Activated naive CD8-positive, alpha-beta T cell treated with anti-CD3 and anti-CD28 coated beads, Interleukin-2, amount 50 U/mL, for 24 hours (primary cell): ENCODE results near the gene BTF3L4.
"Not testable (repeated sequence)": the region's sequence is repeated elsewhere in the genome, so short reads cannot be mapped to it uniquely, and the experiment has no call there.

Experiments used
- ATAC-seq: fragments of 150-1000 bp; cut with Tn5 transposase; one replicate; pipeline ENCODE4 v1.10.0; 2021
- DNase-seq: peaks from one replicate; pipeline ENCODE4 v3.0.0; 2021
- H3K27ac Mint-ChIP-seq: one replicate; pipeline ENCODE4 v1.8.0; 2021; ENCODE audit warnings: mild to moderate bottlenecking, mixed read lengths
- H3K27me3 Mint-ChIP-seq: one replicate; pipeline ENCODE4 v1.8.0; 2021; ENCODE audit warnings: mixed read lengths
- H3K36me3 Mint-ChIP-seq: one replicate; pipeline ENCODE4 v1.8.0; 2021; ENCODE audit warnings: low read depth, mixed read lengths
- H3K4me1 Mint-ChIP-seq: one replicate; pipeline ENCODE4 v1.8.0; 2021; ENCODE audit warnings: mixed read lengths
- H3K4me3 Mint-ChIP-seq: one replicate; pipeline ENCODE4 v1.8.0; 2021; ENCODE audit warnings: mild to moderate bottlenecking, moderate library complexity, mixed read lengths
- H3K9me3 Mint-ChIP-seq: one replicate; pipeline ENCODE4 v1.8.0; 2021; ENCODE audit warnings: mixed read lengths

The BTF3L4 gene

GRCh38 chr1:52056163-52056936 lies at the start of gene BTF3L4:
TSS of gene BTF3L4 (plus strand) at chr1:52056295. CDS start at chr1:52059848, 3,553 bp downstream.
- ATAC-seq = peak; percentile 96
- peaks cover 55% of the 10 kb centered on the region for H3K4me1 Mint-ChIP-seq
- H3K36me3 Mint-ChIP-seq = peaks cover 27% of the 10 kb centered on the region
- H3K9me3 Mint-ChIP-seq = no peaks in the 10 kb centered on the region
- peak within 1 kb of the TSS; percentile 94 for H3K4me3 Mint-ChIP-seq
- peak within 1 kb of the TSS; percentile 98 for H3K27ac Mint-ChIP-seq
- H3K27me3 Mint-ChIP-seq = no peaks in the 10 kb centered on the region
- DNase-seq = peak; percentile 94

GRCh38 chr1:52007215-52008002 lies 48.7 kb upstream of the BTF3L4 start:
- H3K9me3 Mint-ChIP-seq = no peaks in the 10 kb centered on the region
- H3K4me3 Mint-ChIP-seq = no peak overlapping the region
- H3K27me3 Mint-ChIP-seq = peaks cover 30% of the 10 kb centered on the region
- ATAC-seq (no peak), DNase-seq (no peak)
- no peak overlapping the region for H3K27ac Mint-ChIP-seq
- no peaks in the 10 kb centered on the region for H3K36me3 Mint-ChIP-seq
- H3K4me1 Mint-ChIP-seq = no peaks in the 10 kb centered on the region

- no peaks in the 10 kb centered on the region for H3K4me1 Mint-ChIP-seq
- DNase-seq (no peak), ATAC-seq (no peak)
- no peak overlapping the region for H3K27ac Mint-ChIP-seq
- no peaks in the 10 kb centered on the region for H3K9me3 Mint-ChIP-seq
- peaks cover 27% of the 10 kb centered on the region for H3K27me3 Mint-ChIP-seq
- H3K4me3 Mint-ChIP-seq = no peak overlapping the region
- H3K36me3 Mint-ChIP-seq = no peaks in the 10 kb centered on the region
These were observed 47.9 kb upstream of the BTF3L4 start for GRCh38 chr1:52008071-52008809.

- Mint-ChIP-seq H3K4me1 (no peaks in the 10 kb centered on the region), H3K9me3 (no peaks in the 10 kb centered on the region), H3K4me3 (no peak overlapping the region), H3K27me3 (no peaks in the 10 kb centered on the region), H3K36me3 (peaks cover 39% of the 10 kb centered on the region), H3K27ac (no peak overlapping the region)
- no peak for DNase-seq
- no peak for ATAC-seq
These were observed 34.0 kb upstream of the BTF3L4 start for GRCh38 chr1:52022133-52022532.

GRCh38 chr1:52026278-52026677 lies 29.8 kb upstream of the BTF3L4 start:
- DNase-seq (no peak), ATAC-seq (no peak)
- Mint-ChIP-seq H3K36me3 (peaks cover 37% of the 10 kb centered on the region), H3K27ac (no peak overlapping the region), H3K4me3 (no peak overlapping the region), H3K4me1 (peaks cover 10% of the 10 kb centered on the region), H3K27me3 (no peaks in the 10 kb centered on the region), H3K9me3 (no peaks in the 10 kb centered on the region)

- Mint-ChIP-seq H3K4me1 (peaks cover 21% of the 10 kb centered on the region), H3K36me3 (peaks cover 46% of the 10 kb centered on the region), H3K9me3 (no peaks in the 10 kb centered on the region), H3K27me3 (no peaks in the 10 kb centered on the region), H3K27ac (no peak overlapping the region), H3K4me3 (no peak overlapping the region)
- ATAC-seq = no peak
- no peak for DNase-seq
These were observed 27.8 kb upstream of the BTF3L4 start for GRCh38 chr1:52028328-52028727.

GRCh38 chr1:52028839-52029238 lies 27.3 kb upstream of the BTF3L4 start:
- not testable (repeated sequence) for H3K27me3 Mint-ChIP-seq, H3K9me3 Mint-ChIP-seq, H3K4me3 Mint-ChIP-seq, DNase-seq, ATAC-seq, H3K27ac Mint-ChIP-seq
- Mint-ChIP-seq H3K36me3 (peaks cover 45% of the 10 kb centered on the region), H3K4me1 (peaks cover 23% of the 10 kb centered on the region)

GRCh38 chr1:52032124-52032784 lies 23.8 kb upstream of the BTF3L4 start:
- Mint-ChIP-seq H3K4me3 (peak overlapping the region; percentile 92), H3K27me3 (no peaks in the 10 kb centered on the region), H3K9me3 (no peaks in the 10 kb centered on the region), H3K27ac (peak overlapping the region; percentile 93), H3K4me1 (peaks cover 27% of the 10 kb centered on the region), H3K36me3 (peaks cover 29% of the 10 kb centered on the region)
- ATAC-seq = no peak
- no peak for DNase-seq

- peak; percentile 20 for DNase-seq
- Mint-ChIP-seq H3K27ac (peak overlapping the region; percentile 93), H3K9me3 (no peaks in the 10 kb centered on the region), H3K36me3 (peaks cover 27% of the 10 kb centered on the region), H3K4me3 (peak overlapping the region; percentile 92), H3K27me3 (no peaks in the 10 kb centered on the region), H3K4me1 (peaks cover 27% of the 10 kb centered on the region)
- peak; percentile 11 for ATAC-seq
These were observed 23.3 kb upstream of the BTF3L4 start for GRCh38 chr1:52032785-52033131.

- peak; percentile 96 for ATAC-seq
- H3K27me3 Mint-ChIP-seq = no peaks in the 10 kb centered on the region
- H3K27ac Mint-ChIP-seq = peak within 1 kb of the TSS; percentile 93
- peaks cover 28% of the 10 kb centered on the region for H3K36me3 Mint-ChIP-seq
- no peaks in the 10 kb centered on the region for H3K9me3 Mint-ChIP-seq
- peak; percentile 85 for DNase-seq
- H3K4me3 Mint-ChIP-seq = peak within 1 kb of the TSS; percentile 92
- H3K4me1 Mint-ChIP-seq = peaks cover 27% of the 10 kb centered on the region
These were observed 22.7 kb upstream of the BTF3L4 start, which contains the start of gene KTI12 for GRCh38 chr1:52033190-52034049. TSS of gene KTI12 (minus strand) at chr1:52033810. CDS start at chr1:52033761, 49 bp downstream.

- Mint-ChIP-seq H3K36me3 (peaks cover 33% of the 10 kb centered on the region), H3K4me1 (peaks cover 27% of the 10 kb centered on the region)
These were observed 22.1 kb upstream of the BTF3L4 start for GRCh38 chr1:52034050-52034384.

GRCh38 chr1:52037402-52037814 lies 18.7 kb upstream of the BTF3L4 start:
- no peak for DNase-seq
- Mint-ChIP-seq H3K27ac (no peak overlapping the region), H3K36me3 (peaks cover 27% of the 10 kb centered on the region)

More at GRCh38 chr1:52034050-52034384, 22.1 kb upstream of the BTF3L4 start:
- no peak for ATAC-seq
- Mint-ChIP-seq H3K27ac (peak overlapping the region; percentile 93), H3K9me3 (no peaks in the 10 kb centered on the region), H3K4me3 (peak overlapping the region; percentile 92), H3K27me3 (no peaks in the 10 kb centered on the region)
- no peak for DNase-seq

GRCh38 chr1:52037909-52038308 lies 18.2 kb upstream of the BTF3L4 start:
- no peak for ATAC-seq
- H3K9me3 Mint-ChIP-seq = no peaks in the 10 kb centered on the region
- H3K27me3 Mint-ChIP-seq = no peaks in the 10 kb centered on the region

More at GRCh38 chr1:52037402-52037814, 18.7 kb upstream of the BTF3L4 start:
- no peak for ATAC-seq
- peaks cover 6% of the 10 kb centered on the region for H3K4me1 Mint-ChIP-seq
- H3K4me3 Mint-ChIP-seq = no peak overlapping the region
- H3K9me3 Mint-ChIP-seq = no peaks in the 10 kb centered on the region
- no peaks in the 10 kb centered on the region for H3K27me3 Mint-ChIP-seq

More at GRCh38 chr1:52037909-52038308, 18.2 kb upstream of the BTF3L4 start:
- H3K4me3 Mint-ChIP-seq = no peak overlapping the region
- H3K4me1 Mint-ChIP-seq = peaks cover 6% of the 10 kb centered on the region
- no peak for DNase-seq
- peaks cover 22% of the 10 kb centered on the region for H3K36me3 Mint-ChIP-seq
- no peak overlapping the region for H3K27ac Mint-ChIP-seq
